ENCODE results near the gene AUP1. TPM values are rescaled to one million over a fixed set of nuclear protein-coding genes. Genes with fewer than 3 reads are reported as not detected.
A peak's percentile ranks its signal among the peaks of the same experiment; 100 is the strongest.

AUP1 gene
- total and polyA plus RNA-seq, 9 of the 15 experiments (the other 6 are each of a cell fraction or from before 2014, with no cell fraction given) = 70.7 to 245 (median 165) TPM

- TF ChIP-seq ZBTB9 (CRISPR knock-in tag; IDR thresholded peaks at IDR 0.05) = no peak
- no peak for TF ChIP-seq CHCHD3 (CRISPR knock-in tag; IDR thresholded peaks at IDR 0.05)
- TF ChIP-seq RAD51 (IDR thresholded peaks at IDR 0.05; ENCODE audit: borderline replicate concordance, low read depth) = no peak
- TF ChIP-seq ELF2 (CRISPR knock-in tag; IDR thresholded peaks at IDR 0.05) = no peak
- no peak for TF ChIP-seq GATA2 (CRISPR knock-in tag; IDR thresholded peaks at IDR 0.05)
- no peak for TF ChIP-seq EP300 (IDR thresholded peaks at IDR 0.05; ENCODE audit: low read length)
- TF ChIP-seq E2F8 (IDR thresholded peaks at IDR 0.05; ENCODE audit: low read depth, partially characterized antibody) = no peak
- peak; percentile 41; the same call in 1 of the 2 replicates for TF ChIP-seq MYNN (IDR thresholded peaks at IDR 0.05)
- no peak for TF ChIP-seq MYNN (CRISPR knock-in tag; IDR thresholded peaks at IDR 0.05)
- TF ChIP-seq HINFP (tag; conservative IDR thresholded peaks at IDR 0.05; ENCODE audit: low read depth) = no peak
- TF ChIP-seq ZNF398 (CRISPR knock-in tag; IDR thresholded peaks at IDR 0.05) = no peak
- no peak for TF ChIP-seq BRCA1 (IDR thresholded peaks at IDR 0.05)
- TF ChIP-seq BRCA1 (CRISPR knock-in tag; IDR thresholded peaks at IDR 0.05) = no peak
- peak; percentile 67; the same call in 1 of the 2 replicates for TF ChIP-seq ILF3 (IDR thresholded peaks at IDR 0.05; ENCODE audit: borderline replicate concordance)
- no peak for TF ChIP-seq SIRT6 (IDR thresholded peaks at IDR 0.05; ENCODE audit: low read depth, low read length)
- TF ChIP-seq RBM39 (optimal IDR thresholded peaks at IDR 0.05; ENCODE audit: low read depth, low read length) = no peak
- TF ChIP-seq TFE3 (CRISPR knock-in tag; IDR thresholded peaks at IDR 0.05) = no peak
Observed at GRCh38 chr2:74525717-74526648, 3.5 kb downstream of the AUP1 start, which contains the start of gene DQX1 (continued).

All from K562 (cell line).